Omental fat pad (tissue), 4 donors: ENCODE measurements around the gene PPP1R12B. TPM values are rescaled to one million over a fixed set of nuclear protein-coding genes. Genes with fewer than 3 reads are reported as not detected.
"Not testable (repeated sequence)": the region's sequence is repeated elsewhere in the genome, so short reads cannot be mapped to it uniquely, and the experiment has no call there.

Experiments
- ATAC-seq: fragments of 150-250 bp; one replicate; pipeline ENCODE4 v1.9.1; 2016; ENCODE audit warnings: mild to moderate bottlenecking, moderate library complexity; ENCODE audit not compliant: low FRiP score
- DNase-seq: peaks from one replicate; pipeline ENCODE4 v3.0.0-alpha.2; 2019; ENCODE audit warnings: low spot score
- CTCF ChIP-seq, 3 donors: fragments of 450-650 bp; IDR thresholded peaks; one replicate each; pipeline ENCODE4 v1.5.1; 2016 to 2017; ENCODE audit warnings: antibody characterized with exemption in 3 of 3, mild to moderate bottlenecking in 3 of 3, moderate library complexity in 2 of 3
- total RNA-seq, 4 donors: library from RNA; depleted of rRNA; stranded (reverse); fragments of >200 nt; gene quantifications; one replicate each; pipeline ENCODE4 v1.1.0, GENCODE V29; 2016

PPP1R12B gene
- total RNA-seq, 4 donors from 2014 or later: 44.5 to 92.1 (median 53.7) TPM

- ATAC-seq (no peak), DNase-seq (no peak)
- no peak for TF ChIP-seq CTCF (IDR thresholded peaks at IDR 0.05)
Measured at GRCh38 chr1:202397256-202397655, 48.8 kb downstream of the PPP1R12B start.

GRCh38 chr1:202398439-202398838 is 49.9 kb downstream of the PPP1R12B start:
- not testable (repeated sequence) for ATAC-seq, DNase-seq

GRCh38 chr1:202401771-202402170 is 53.3 kb downstream of the PPP1R12B start:
- DNase-seq, ATAC-seq: not testable (repeated sequence)

- ATAC-seq, DNase-seq: not testable (repeated sequence)
Measured at GRCh38 chr1:202403381-202403780, 54.9 kb downstream of the PPP1R12B start.

- ATAC-seq (peak; percentile 68), DNase-seq (no peak)
- no peak for TF ChIP-seq CTCF (IDR thresholded peaks at IDR 0.05)
Measured at GRCh38 chr1:202405928-202406327, 57.4 kb downstream of the PPP1R12B start.

- not testable (repeated sequence) for DNase-seq, ATAC-seq
Measured at GRCh38 chr1:202406896-202407295, 58.4 kb downstream of the PPP1R12B start.

- DNase-seq, ATAC-seq: not testable (repeated sequence)
Measured at GRCh38 chr1:202407378-202407777, 58.9 kb downstream of the PPP1R12B start.

- ATAC-seq, DNase-seq: not testable (repeated sequence)
Measured at GRCh38 chr1:202410251-202410650, 61.8 kb downstream of the PPP1R12B start.

GRCh38 chr1:202410854-202411357 is 62.4 kb downstream of the PPP1R12B start:
- not testable (repeated sequence) for DNase-seq
- peak; percentile 82 for ATAC-seq

- ATAC-seq (no peak), DNase-seq (no peak)
- no peak for TF ChIP-seq CTCF (IDR thresholded peaks at IDR 0.05)
Measured at GRCh38 chr1:202411422-202411821, 62.9 kb downstream of the PPP1R12B start.

GRCh38 chr1:202412421-202412820 is 63.9 kb downstream of the PPP1R12B start:
- ATAC-seq: not testable (repeated sequence)

GRCh38 chr1:202416641-202417040 is 68.1 kb downstream of the PPP1R12B start:
- ATAC-seq (no peak), DNase-seq (no peak)
- no peak for TF ChIP-seq CTCF (IDR thresholded peaks at IDR 0.05)

More at GRCh38 chr1:202412421-202412820, 63.9 kb downstream of the PPP1R12B start:
- not testable (repeated sequence) for DNase-seq

GRCh38 chr1:202417141-202417540 is 68.6 kb downstream of the PPP1R12B start:
- not testable (repeated sequence) for ATAC-seq, DNase-seq

GRCh38 chr1:202417762-202418201 is 69.3 kb downstream of the PPP1R12B start:
- ATAC-seq, DNase-seq: not testable (repeated sequence)

GRCh38 chr1:202419731-202420130 is 71.2 kb downstream of the PPP1R12B start:
- DNase-seq, ATAC-seq: not testable (repeated sequence)
